ENCODE results near the gene NHSL2. TPM values are rescaled to one million over a fixed set of nuclear protein-coding genes. Genes with fewer than 3 reads are reported as not detected.
A peak's percentile ranks its signal among the peaks of the same experiment; 100 is the strongest.

Gene NHSL2
- polyA plus RNA-seq, 3 donors, result 8.6 to 10.1 (median 9.5) TPM

GRCh38 chrX:72018277-72019112 lies 107.8 kb downstream of the NHSL2 start:
- peak; percentile 62 for DNase-seq

GRCh38 chrX:72019487-72019886 lies 108.8 kb downstream of the NHSL2 start:
- DNase-seq, result no peak

DNA sequence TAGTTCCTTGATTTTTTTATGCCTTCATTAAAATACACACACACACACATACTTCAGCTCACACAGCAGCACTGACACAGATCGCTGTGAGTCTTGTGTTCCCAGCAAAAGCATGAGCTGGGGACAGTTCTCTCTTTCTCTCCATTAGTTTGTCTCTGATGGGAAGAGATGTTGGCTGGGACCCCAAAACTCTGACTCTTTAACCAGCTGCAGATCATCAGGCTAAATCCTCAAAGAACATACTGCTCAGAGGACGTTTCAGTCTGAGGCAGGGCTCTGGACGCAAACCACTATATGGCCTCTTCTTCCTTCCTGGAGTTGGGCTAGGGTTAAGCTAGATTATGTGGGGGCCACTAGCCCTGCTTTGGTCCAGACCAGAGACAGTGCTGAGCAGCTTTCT lies 109.6 kb downstream of the NHSL2 start:
- no peak for DNase-seq

DNA sequence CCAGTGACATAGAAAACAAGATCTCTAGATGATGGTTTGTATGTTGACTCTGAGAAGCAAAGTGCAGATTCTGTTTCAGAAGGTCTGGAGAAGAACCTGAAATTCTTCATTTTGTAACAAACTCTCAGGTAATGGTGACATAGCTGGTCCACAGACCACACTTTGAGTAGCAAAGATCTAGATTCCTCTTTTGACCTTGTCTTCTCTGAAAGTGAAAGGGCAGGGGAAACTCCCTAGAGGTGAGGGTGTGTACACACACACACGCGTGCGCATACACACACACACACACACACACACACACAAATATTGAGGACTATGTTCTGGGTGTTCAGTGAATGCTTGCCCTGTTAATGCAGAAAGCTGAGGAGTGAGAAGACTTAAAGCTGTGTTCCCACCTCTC lies 110.1 kb downstream of the NHSL2 start:
- DNase-seq, result no peak

DNA sequence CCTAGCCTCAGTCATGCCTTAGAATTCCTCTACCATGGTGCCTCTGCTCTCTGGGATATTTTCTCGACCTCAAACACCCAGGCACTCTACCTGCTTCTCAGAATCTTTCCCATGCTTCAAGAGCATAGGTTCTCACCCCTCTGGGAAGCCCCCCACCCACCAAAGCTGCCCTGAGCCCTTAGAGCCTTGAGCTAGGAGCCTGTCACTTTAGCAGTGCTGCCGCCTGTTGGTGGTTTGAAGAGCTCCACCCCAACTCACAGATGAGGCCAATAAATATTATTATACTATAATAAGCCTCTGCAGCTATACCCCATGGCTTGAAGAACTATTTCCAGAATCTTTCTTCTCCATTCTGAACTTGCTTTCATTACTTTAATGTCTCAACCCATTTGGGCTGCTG lies 111.3 kb downstream of the NHSL2 start:
- DNase-seq, result no peak

GRCh38 chrX:72023071-72023470 lies 112.4 kb downstream of the NHSL2 start:
- DNase-seq, result no peak

GRCh38 chrX:72025236-72025770 lies 114.7 kb downstream of the NHSL2 start:
- no peak for DNase-seq

- no peak for DNase-seq
These were observed 115.8 kb downstream of the NHSL2 start for GRCh38 chrX:72026341-72027023.

DNA sequence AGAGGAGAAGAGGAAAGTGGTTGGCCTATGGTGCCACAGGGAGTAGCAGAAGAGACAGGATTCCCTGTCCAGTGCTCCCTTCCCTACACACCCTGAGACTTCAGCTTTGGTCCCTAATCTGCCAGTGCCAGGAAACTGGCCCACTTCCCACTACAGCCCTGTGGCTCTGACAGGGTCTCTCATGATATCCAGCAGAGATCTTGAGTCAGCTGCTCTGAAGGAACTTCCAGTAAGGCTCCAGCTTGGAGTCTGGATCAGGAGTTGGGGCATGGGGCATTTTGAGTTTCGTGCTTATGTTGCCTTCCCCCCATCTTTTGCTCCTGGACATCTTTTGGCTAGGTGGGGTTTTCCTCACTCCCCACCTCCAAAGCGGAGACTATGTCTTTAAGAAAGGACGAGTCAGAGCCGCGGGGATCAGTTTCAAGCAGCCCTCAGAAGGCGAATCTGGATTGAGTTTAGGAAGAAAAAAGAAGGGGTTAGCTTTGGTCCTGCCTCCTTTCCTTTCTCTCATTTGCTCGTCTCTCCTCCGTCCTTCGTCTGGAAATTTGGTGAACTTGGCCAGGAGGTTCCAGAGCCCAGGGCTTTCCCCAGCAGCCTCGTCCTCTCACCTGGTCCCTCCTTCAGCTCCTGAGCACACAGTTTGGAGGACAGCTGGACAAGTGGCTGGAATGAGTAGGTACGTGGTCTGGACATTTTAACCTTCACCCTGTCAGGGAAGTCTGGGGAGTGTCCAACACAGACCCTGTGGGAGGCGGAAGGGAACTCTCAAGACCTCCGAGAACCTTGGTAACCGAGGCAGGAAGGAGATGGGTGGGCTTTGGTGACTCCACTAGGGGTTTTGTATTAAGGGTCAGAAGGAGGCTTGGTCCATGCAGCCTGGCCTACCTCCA lies 116.6 kb downstream of the NHSL2 start:
- no peak for DNase-seq

DNA sequence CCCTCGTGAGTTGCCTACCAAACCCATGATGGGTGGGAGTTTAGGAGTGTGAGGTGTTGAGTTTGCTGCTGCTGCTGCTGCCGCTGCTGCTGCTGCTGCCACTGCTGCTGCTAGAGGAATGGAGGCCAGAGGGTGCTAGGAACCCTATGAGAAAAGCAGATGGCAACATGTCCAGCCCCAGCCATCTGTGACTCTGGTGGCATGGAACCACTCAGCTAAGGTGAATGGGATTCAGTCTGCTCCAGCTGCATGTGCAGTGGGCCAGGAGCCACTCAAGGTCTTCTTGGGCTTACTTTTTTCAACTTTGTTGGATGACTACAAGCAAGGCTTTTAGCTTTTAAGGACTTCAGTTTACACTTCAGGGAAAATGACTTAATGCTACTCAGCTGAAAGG lies 117.3 kb downstream of the NHSL2 start:
- DNase-seq, result no peak

- no peak for DNase-seq
These were observed 118.2 kb downstream of the NHSL2 start for GRCh38 chrX:72028701-72029470.

DNA sequence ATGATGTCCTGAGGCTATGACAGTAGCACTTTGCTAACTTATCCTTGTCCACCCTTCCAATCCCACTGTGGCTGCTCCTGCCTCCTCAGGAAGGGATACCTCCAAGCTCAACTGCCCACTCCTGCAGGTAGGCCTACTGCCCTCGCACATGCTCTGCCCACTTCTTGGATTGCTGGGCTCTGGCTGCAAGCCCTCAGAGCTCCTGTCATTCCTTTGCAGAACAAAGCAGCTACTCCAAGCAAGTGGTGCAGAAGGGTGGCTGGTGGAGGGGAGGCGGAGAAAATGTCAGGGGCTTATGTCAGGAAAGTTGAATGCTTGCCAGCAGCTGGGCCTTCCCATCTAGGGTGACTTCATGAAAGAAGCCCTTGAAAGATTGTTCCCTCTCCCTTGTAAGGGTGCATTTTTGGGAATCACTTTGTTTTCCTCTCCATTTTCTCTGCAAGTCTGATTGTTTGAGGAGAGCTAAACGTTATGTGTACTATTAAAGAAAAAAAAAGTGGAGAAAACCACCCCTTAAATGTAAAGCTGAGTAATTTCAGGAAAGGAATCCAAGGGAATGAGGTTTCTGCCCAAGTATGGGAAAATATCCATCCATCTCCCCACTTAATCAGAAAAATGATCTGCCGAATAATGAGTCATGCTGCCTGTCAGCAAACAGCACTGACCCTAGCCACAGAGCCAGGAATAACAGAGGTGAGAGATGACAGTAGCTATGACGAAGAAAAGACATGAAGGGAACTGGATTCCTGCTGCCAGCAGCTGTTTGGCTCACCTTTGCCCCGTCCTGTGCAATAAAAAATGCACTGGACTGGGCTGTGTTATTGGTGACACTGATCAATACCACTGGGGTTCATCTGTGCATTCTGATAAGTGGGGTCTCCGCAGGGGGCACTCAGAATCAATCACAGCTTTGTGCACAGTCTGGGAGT lies 119.1 kb downstream of the NHSL2 start:
- DNase-seq, result no peak

DNA sequence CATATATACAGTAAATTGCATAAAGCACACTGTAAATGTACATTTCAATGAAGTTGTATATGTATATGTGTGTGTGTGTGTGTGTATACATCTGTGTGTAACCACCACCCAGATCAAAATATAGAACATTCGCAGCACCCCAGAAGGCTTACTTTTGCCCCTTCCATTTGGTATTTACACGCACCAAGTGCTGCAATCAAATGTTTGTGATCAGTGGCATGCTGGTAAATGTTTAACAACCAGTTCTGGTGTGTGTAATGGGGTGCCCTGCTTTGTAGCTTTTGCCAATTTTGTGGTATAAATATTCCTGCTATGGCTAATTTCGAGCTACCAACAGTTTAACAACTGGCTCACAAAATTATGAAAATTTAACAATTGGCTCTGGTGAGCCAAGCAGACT lies 119.8 kb downstream of the NHSL2 start:
- no peak for DNase-seq

DNA sequence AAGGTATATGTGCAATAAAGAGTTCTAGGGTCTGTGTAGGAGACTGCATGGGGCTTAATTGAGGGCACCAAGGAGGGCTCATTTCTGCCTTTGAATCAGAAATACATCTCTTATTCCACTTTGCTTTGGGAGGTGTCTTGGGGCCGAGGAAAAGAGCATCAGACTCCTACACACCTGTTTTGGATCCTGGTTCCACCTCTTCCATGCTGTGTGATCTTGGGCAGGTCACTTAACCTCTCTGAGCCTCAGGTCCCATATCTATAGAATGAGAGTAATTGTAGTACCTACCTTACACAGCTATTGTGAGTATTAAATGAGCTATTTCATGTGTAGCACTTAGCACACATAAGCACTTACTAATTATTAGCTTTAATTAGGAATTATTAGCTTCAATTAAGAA lies 120.5 kb downstream of the NHSL2 start:
- DNase-seq, result no peak

- no peak for DNase-seq
These were observed 121.0 kb downstream of the NHSL2 start for GRCh38 chrX:72031634-72032033.

DNA sequence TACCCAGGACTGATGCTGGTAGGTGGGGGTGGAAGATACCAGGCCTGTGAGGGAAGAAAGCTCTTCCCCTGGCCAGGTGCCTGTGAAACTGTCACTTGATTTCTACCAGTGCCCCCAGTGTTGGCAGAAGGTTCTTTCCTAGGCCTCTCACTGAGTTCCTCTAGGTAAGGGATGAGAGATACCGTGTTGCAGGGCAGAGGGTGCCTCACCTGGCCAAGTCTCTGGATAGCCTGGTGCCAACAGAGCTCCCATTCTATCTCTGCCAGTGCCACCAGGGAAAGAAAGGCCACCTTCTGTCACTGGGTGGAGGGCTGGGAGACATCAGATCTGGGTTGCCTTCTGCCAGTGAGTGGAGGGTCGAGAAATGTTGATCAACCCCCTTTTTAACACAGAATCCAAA lies 127.0 kb downstream of the NHSL2 start:
- DNase-seq, result no peak

DNA sequence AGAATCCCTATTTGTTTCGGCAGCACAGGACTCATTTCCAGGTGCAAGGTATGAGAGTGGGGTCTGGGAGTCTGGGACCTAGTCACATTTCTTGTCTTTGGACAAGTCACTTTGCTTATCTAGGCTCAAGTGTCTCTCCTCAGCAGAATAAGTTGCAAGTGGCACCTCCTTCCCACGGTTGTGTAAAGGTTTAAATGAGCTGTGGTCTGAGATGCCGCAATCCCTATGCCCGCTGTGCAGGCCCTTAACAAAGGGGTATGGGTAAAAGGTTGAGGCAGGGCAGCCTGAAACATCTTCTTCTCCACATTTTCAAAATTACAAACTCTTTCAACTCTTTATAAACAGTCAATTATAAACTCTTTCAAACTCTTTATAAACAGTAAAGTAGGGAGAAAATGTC lies 127.4 kb downstream of the NHSL2 start:
- no peak for DNase-seq

DNA sequence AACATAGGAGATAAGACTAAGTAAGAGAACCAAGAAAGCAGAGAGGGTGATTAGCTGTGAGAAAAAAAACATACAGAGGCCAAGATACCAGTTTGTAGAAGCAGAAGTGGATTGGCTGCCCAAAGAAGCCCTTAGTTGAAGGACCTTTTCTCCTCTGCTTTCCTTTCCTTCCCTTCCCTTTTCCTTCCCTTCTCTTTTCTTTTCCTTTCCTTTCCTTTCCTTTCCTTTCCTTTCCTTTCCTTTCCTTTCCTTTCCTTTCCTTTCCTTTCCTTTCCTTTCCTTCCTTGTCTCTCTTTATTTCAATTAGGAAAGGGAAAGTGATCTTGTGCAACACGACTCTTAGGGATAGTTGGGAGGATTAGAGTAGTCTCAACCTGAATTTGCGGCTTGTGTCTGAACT lies 128.2 kb downstream of the NHSL2 start:
- DNase-seq, result no peak

- no peak for DNase-seq
These were observed 129.9 kb downstream of the NHSL2 start for GRCh38 chrX:72040506-72040905.

GRCh38 chrX:72041176-72041575 lies 130.5 kb downstream of the NHSL2 start:
- no peak for DNase-seq
